ENCODE results near the gene NACC2. TPM values are rescaled to one million over a fixed set of nuclear protein-coding genes. Genes with fewer than 3 reads are reported as not detected.

NACC2 gene
- total and polyA plus RNA-seq, 9 of the 15 experiments (the other 6 are each of a cell fraction or from before 2014, with no cell fraction given): 0.70 to 25.1 (median 5.6) TPM

GRCh38 chr9:136133191-136133958, 38.3 kb upstream of the NACC2 start (continued):
- TF ChIP-seq THRB (CRISPR knock-in tag; conservative IDR thresholded peaks at IDR 0.05) (0 out of 2 replicates have a peak, but pooled peaks have one; percentile 44), BCOR (IDR thresholded peaks at IDR 0.05) (peak; percentile 52; the same call in 1 of the 2 replicates), ZNF512 (tag; IDR thresholded peaks at IDR 0.05) (peak; percentile 61; the same call in 1 of the 2 replicates), CREB3L1 (IDR thresholded peaks at IDR 0.05; ENCODE audit: borderline replicate concordance, low read depth) (0 out of 2 replicates have a peak, but pooled peaks have one; percentile 18), TOE1 (IDR thresholded peaks at IDR 0.05; ENCODE audit: borderline replicate concordance) (0 out of 2 replicates have a peak, but pooled peaks have one; percentile 43), TOE1 (CRISPR knock-in tag; IDR thresholded peaks at IDR 0.05; ENCODE audit: borderline replicate concordance, low read depth) (no peak), ATF7 (IDR thresholded peaks at IDR 0.05) (0 out of 2 replicates have a peak, but pooled peaks have one; percentile 20), ZNF75A (CRISPR knock-in tag; IDR thresholded peaks at IDR 0.05) (no peak), ZNF561 (CRISPR knock-in tag; conservative IDR thresholded peaks at IDR 0.05) (no peak), PCBP1 (IDR thresholded peaks at IDR 0.05; ENCODE audit: low read depth, low read length, poor library complexity, severe bottlenecking) (peak; percentile 55), CEBPZ (IDR thresholded peaks at IDR 0.05; ENCODE audit: borderline replicate concordance, low read depth, low read length) (no peak), TRIM24 (IDR thresholded peaks at IDR 0.05) (no peak), PHF20 (IDR thresholded peaks at IDR 0.05; ENCODE audit: partially characterized antibody) (peak; percentile 21), ZNF740 (CRISPR knock-in tag; IDR thresholded peaks at IDR 0.05) (no peak), ZNF740 (tag; IDR thresholded peaks at IDR 0.05) (0 out of 4 replicates have a peak, but pooled peaks of 1 of the 2 experiments have one; percentile 46), FIP1L1 (IDR thresholded peaks at IDR 0.05; ENCODE audit: low read depth, low read length, poor library complexity, severe bottlenecking) (peak; percentile 75), CXXC5 (CRISPR knock-in tag; IDR thresholded peaks at IDR 0.05) (peak; percentile 46; the same call in 1 of the 2 replicates), SMARCC2 (IDR thresholded peaks at IDR 0.05; ENCODE audit: low read depth) (no peak)

All from K562 (cell line).